H1 (cell line): ENCODE data around the gene FARS2. TPM values are rescaled to one million over a fixed set of nuclear protein-coding genes. Genes with fewer than 3 reads are reported as not detected.

ENCODE experiments used
- CHD2 ChIP-seq: IDR thresholded peaks from 2 replicates; pipeline ENCODE4 v1.6.1; 2012; ENCODE audit warnings: low read length, improper control_type of control experiment
- polyA plus RNA-seq, 7 experiments: library from polyadenylated mRNA; depleted of rRNA in 3 of 7; stranded (reverse) in 5 of 7; unstranded in 2 of 7; fragments of >200 nt in 5 of 7; fragments of 200-250 nt in 2 of 7; gene quantifications; 1 replicate in 5 of 7; 2 replicates in 1 of 7; 4 replicates in 1 of 7; pipeline versions ENCODE4 v1.2.1 to v1.2.3, GENCODE V29; 2011 to 2013; ENCODE audit warnings: missing spikeins in 2 of 7, mixed read lengths in 2 of 7
- total RNA-seq: library from RNA; stranded (reverse); fragmentation: NEBNext Ultra II Directional; extraction: Animal tissue kit (Norgen Biotek cat#: 25700); gene quantifications from 2 replicates; pipeline ENCODE4 v1.2.1, GENCODE V29; 2021
- TF ChIP-seq, protein P1 (sequence below): IDR thresholded peaks from 2 replicates; pipeline ENCODE4 v1.6.1; 2011; ENCODE audit warnings: low read length, improper control_type of control experiment

FARS2 gene
- total and polyA plus RNA-seq, 2 of the 8 experiments (the other 6 are each of a cell fraction or from before 2014, with no cell fraction given), result 11.7 to 14.4 TPM

DNA sequence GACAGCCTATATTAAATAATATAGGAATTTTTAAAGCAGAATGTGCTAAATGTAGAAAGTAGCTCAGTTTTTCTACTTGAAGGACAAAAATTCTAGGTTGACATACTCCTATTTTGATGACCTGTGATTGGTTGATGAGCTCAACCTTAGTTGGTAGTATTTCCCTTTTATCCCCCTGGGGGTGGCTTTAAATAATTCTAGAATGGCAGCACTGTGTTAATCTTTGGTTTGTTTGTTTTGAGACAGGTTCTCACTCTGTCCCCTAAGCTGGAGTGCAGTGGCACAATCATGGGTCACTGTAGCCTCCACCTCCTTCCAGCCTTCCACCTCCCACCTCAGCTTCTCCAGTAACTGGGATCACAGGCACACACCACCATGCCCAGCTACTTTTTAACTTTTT is 29.2 kb downstream of the FARS2 start (continued):
- TF ChIP-seq, protein P1, sequence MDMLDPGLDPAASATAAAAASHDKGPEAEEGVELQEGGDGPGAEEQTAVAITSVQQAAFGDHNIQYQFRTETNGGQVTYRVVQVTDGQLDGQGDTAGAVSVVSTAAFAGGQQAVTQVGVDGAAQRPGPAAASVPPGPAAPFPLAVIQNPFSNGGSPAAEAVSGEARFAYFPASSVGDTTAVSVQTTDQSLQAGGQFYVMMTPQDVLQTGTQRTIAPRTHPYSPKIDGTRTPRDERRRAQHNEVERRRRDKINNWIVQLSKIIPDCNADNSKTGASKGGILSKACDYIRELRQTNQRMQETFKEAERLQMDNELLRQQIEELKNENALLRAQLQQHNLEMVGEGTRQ, result no peak
- TF ChIP-seq CHD2, result no peak
